ENCODE data around the gene LMX1B.
"Not testable (repeated sequence)": the region's sequence is repeated elsewhere in the genome, so short reads cannot be mapped to it uniquely, and the experiment has no call there.

The LMX1B gene

GRCh38 chr9:126719618-126720031, 105.9 kb downstream of the LMX1B start:
- peak; percentile 77 for DNase-seq (ENCODE audit: low read depth)

GRCh38 chr9:126720036-126720435, 106.3 kb downstream of the LMX1B start:
- DNase-seq (ENCODE audit: low read depth) = no peak

GRCh38 chr9:126720661-126721563, 107.2 kb downstream of the LMX1B start:
- DNase-seq (ENCODE audit: low read depth) = no peak

GRCh38 chr9:126721564-126721981, 107.8 kb downstream of the LMX1B start:
- no peak for DNase-seq (ENCODE audit: low read depth)

GRCh38 chr9:126722252-126722921, 108.7 kb downstream of the LMX1B start:
- DNase-seq (ENCODE audit: low read depth) = peak; percentile 88

- peak; percentile 71 for DNase-seq (ENCODE audit: low read depth)
These were observed 109.4 kb downstream of the LMX1B start for GRCh38 chr9:126722922-126723806.

GRCh38 chr9:126723807-126724172, 110.1 kb downstream of the LMX1B start:
- no peak for DNase-seq (ENCODE audit: low read depth)

GRCh38 chr9:126724226-126724625, 110.5 kb downstream of the LMX1B start:
- no peak for DNase-seq (ENCODE audit: low read depth)

GRCh38 chr9:126725485-126725884, 111.8 kb downstream of the LMX1B start:
- not testable (repeated sequence) for DNase-seq (ENCODE audit: low read depth)

- not testable (repeated sequence) for DNase-seq (ENCODE audit: low read depth)
These were observed 114.5 kb downstream of the LMX1B start for GRCh38 chr9:126728210-126728609.

- not testable (repeated sequence) for DNase-seq (ENCODE audit: low read depth)
These were observed 116.9 kb downstream of the LMX1B start for GRCh38 chr9:126730592-126730991.

GRCh38 chr9:126733005-126733404, 119.3 kb downstream of the LMX1B start:
- DNase-seq (ENCODE audit: low read depth) = no peak

- DNase-seq (ENCODE audit: low read depth) = no peak
These were observed 121.1 kb downstream of the LMX1B start for GRCh38 chr9:126734877-126735276.

GRCh38 chr9:126735482-126735881, 121.8 kb downstream of the LMX1B start:
- no peak for DNase-seq (ENCODE audit: low read depth)

- no peak for DNase-seq (ENCODE audit: low read depth)
These were observed 124.8 kb downstream of the LMX1B start for GRCh38 chr9:126738553-126738952.

- DNase-seq (ENCODE audit: low read depth) = no peak
These were observed 129.3 kb downstream of the LMX1B start for GRCh38 chr9:126743041-126743440.

- no peak for DNase-seq (ENCODE audit: low read depth)
These were observed 132.1 kb downstream of the LMX1B start for GRCh38 chr9:126745574-126746411.
